ENCODE measurements around the gene GNAQ. TPM values are rescaled to one million over a fixed set of nuclear protein-coding genes. Genes with fewer than 3 reads are reported as not detected.

GNAQ gene
- total and polyA plus RNA-seq, 2 of the 13 experiments (the other 11 are each of a cell fraction or from before 2014, with no cell fraction given) = 16.5 to 17.7 TPM

- H3K36me3 ChIP-seq (replicated peaks in 1 of 2; ENCODE audit: control insufficient read depth in 1 of 2, insufficient read depth in 2 of 2, low read length in 2 of 2) = peaks cover 8 to 25% of the 10 kb centered on the region in 2 experiments; a peak in 4 of 5 replicates
- no peak for ATAC-seq
- no peaks in the 10 kb centered on the region for H3K9me3 ChIP-seq (ENCODE audit: low read length)
- H3K27me3 ChIP-seq (ENCODE audit: control insufficient read depth in 1 of 2, insufficient read depth in 2 of 2, low read length in 2 of 2) = no peaks in the 10 kb centered on the region
- DNase-seq (ENCODE audit: low spot score) = no peak
- H3K9ac ChIP-seq (ENCODE audit: insufficient read depth, low read depth, low read length) = no peak overlapping the region
- TF ChIP-seq ZFP36L2 (CRISPR knock-in tag; IDR thresholded peaks at IDR 0.05) (no peak), NFIB (CRISPR knock-in tag; IDR thresholded peaks at IDR 0.05; ENCODE audit: borderline replicate concordance) (no peak), SMARCC2 (IDR thresholded peaks at IDR 0.05) (no peak), CBFB (CRISPR knock-in tag; IDR thresholded peaks at IDR 0.05) (no peak), SP1 (IDR thresholded peaks at IDR 0.05) (no peak), SP1 (CRISPR knock-in tag; IDR thresholded peaks at IDR 0.05) (no peak), POLR2AphosphoS5 (IDR thresholded peaks at IDR 0.05; ENCODE audit: low read depth, low read length) (no peak), ETV5 (CRISPR knock-in tag; IDR thresholded peaks at IDR 0.05; ENCODE audit: borderline replicate concordance) (no peak), XRCC5 (optimal IDR thresholded peaks at IDR 0.05; ENCODE audit: low read length) (no peak), ZMYM4 (CRISPR knock-in tag; IDR thresholded peaks at IDR 0.05) (no peak), ZNF790 (CRISPR knock-in tag; IDR thresholded peaks at IDR 0.05; ENCODE audit: borderline replicate concordance) (no peak), ZBTB1 (CRISPR knock-in tag; IDR thresholded peaks at IDR 0.05; ENCODE audit: borderline replicate concordance) (no peak), PHF20 (CRISPR knock-in tag; IDR thresholded peaks at IDR 0.05) (no peak), POLR2G (IDR thresholded peaks at IDR 0.05; ENCODE audit: low read depth, low read length) (no peak), ZNF251 (CRISPR knock-in tag; IDR thresholded peaks at IDR 0.05) (no peak), ARID4A (CRISPR knock-in tag; IDR thresholded peaks at IDR 0.05; ENCODE audit: borderline replicate concordance) (no peak), PAWR (CRISPR knock-in tag; IDR thresholded peaks at IDR 0.05; ENCODE audit: borderline replicate concordance) (no peak), JARID2 (CRISPR knock-in tag; IDR thresholded peaks at IDR 0.05; ENCODE audit: insufficient replicate concordance) (no peak), RNF2 (conservative IDR thresholded peaks at IDR 0.05; ENCODE audit: low read depth) (no peak)
- TF ChIP-seq, protein P1, sequence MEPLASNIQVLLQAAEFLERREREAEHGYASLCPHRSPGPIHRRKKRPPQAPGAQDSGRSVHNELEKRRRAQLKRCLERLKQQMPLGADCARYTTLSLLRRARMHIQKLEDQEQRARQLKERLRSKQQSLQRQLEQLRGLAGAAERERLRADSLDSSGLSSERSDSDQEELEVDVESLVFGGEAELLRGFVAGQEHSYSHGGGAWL (CRISPR knock-in tag; IDR thresholded peaks at IDR 0.05) = no peak
- TF ChIP-seq, protein P2, sequence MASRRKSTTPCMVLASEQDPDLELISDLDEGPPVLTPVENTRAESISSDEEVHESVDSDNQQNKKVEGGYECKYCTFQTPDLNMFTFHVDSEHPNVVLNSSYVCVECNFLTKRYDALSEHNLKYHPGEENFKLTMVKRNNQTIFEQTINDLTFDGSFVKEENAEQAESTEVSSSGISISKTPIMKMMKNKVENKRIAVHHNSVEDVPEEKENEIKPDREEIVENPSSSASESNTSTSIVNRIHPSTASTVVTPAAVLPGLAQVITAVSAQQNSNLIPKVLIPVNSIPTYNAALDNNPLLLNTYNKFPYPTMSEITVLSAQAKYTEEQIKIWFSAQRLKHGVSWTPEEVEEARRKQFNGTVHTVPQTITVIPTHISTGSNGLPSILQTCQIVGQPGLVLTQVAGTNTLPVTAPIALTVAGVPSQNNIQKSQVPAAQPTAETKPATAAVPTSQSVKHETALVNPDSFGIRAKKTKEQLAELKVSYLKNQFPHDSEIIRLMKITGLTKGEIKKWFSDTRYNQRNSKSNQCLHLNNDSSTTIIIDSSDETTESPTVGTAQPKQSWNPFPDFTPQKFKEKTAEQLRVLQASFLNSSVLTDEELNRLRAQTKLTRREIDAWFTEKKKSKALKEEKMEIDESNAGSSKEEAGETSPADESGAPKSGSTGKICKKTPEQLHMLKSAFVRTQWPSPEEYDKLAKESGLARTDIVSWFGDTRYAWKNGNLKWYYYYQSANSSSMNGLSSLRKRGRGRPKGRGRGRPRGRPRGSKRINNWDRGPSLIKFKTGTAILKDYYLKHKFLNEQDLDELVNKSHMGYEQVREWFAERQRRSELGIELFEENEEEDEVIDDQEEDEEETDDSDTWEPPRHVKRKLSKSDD (CRISPR knock-in tag; IDR thresholded peaks at IDR 0.05; ENCODE audit: low read depth) = no peak
- WGBS (ENCODE audit: low lambda C conversion rate) = 95% methylated on average over 1 of the region's 1 CpG
- in situ Hi-C loops (cut with HindIII; ENCODE audit: extremely low pct_ligation_motif_present, low pct_unique_long_range_greater_than_20kb) = no loop called here
- ChIA-PET POLR2A (no interaction called here), CTCF (ENCODE audit: low intra/inter-chr PET ratio, low total read pairs) (no interaction called here)
- H3K4me3 ChIP-seq (replicated peaks in 1 of 3; ENCODE audit: insufficient read depth in 1 of 3, low read depth in 2 of 3, low read length in 3 of 3) = no peak overlapping the region
- no peaks in the 10 kb centered on the region for H3K4me1 ChIP-seq (ENCODE audit: insufficient read depth, low read length)
- no TSS peak for BruUV-seq (replicated peaks)
- H3K27ac ChIP-seq (ENCODE audit: extremely low read length, insufficient read depth, low read length) = no peak overlapping the region
- no peaks in the 10 kb centered on the region for H3K79me2 ChIP-seq (ENCODE audit: insufficient read depth, low read length)
- intact Hi-C loops (cut with micrococcal nuclease; ENCODE audit: unreplicated experiment) = no loop called here
- H4K20me1 ChIP-seq (ENCODE audit: insufficient read depth, low read length) = no peaks in the 10 kb centered on the region
- H2AFZ ChIP-seq (ENCODE audit: low read length) = no peak overlapping the region
- no peak overlapping the region for H3K4me2 ChIP-seq (ENCODE audit: low read depth, low read length)
- FAIRE-seq = no peak
Measured at GRCh38 chr9:77729177-77729576, 302.4 kb downstream of the GNAQ start.

Measured in HepG2 (cell line).